NCI-H460 (cell line): ENCODE results near the gene VPS25. TPM values are rescaled to one million over a fixed set of nuclear protein-coding genes. Genes with fewer than 3 reads are reported as not detected.

Experiments used
- small RNA-seq, 2 experiments: library from RNA; depleted of rRNA; stranded (forward); fragments of <200 nt; gene quantifications; one replicate each; pipeline ENCODE3, GENCODE V24; 2014
- total RNA-seq: library from RNA; depleted of rRNA; stranded (reverse); fragments of >200 nt; shearing (Covaris generic); gene quantifications from 2 replicates; pipeline ENCODE4 v1.2.3, GENCODE V29; 2014; rRNA removed

Gene VPS25
- total RNA-seq, 1 experiment from 2014 or later, result 98.9 TPM

Small RNA genes within 50 kb of the gene (small RNA-seq; reads per million reads assigned to genes)
- 0 reads per million in 2 experiments for gene HMGN2P15
- 0 to 0.06 reads per million in 2 experiments for gene MIR6781

Other genes with a start within 250 kb of the VPS25 start
- gene NAGLU, start 237.2 kb upstream of the VPS25 start, total RNA-seq, result 15.1 and 15.3 TPM in 2 replicates
- gene HSD17B1, start 220.5 kb upstream of the VPS25 start, total RNA-seq, result 0.37 and 0.38 TPM in 2 replicates
- 36.5 and 38.1 TPM in 2 replicates for gene COASY, start 211.3 kb upstream of the VPS25 start, total RNA-seq
- 35.0 and 41.4 TPM in 2 replicates for gene MLX, start 206.3 kb upstream of the VPS25 start, total RNA-seq
- gene PSMC3IP, start 195.7 kb upstream of the VPS25 start, total RNA-seq, result 15.0 and 17.1 TPM in 2 replicates
- 32.2 and 35.5 TPM in 2 replicates for gene RETREG3, start 164.1 kb upstream of the VPS25 start, total RNA-seq
- gene TUBG1, start 163.8 kb upstream of the VPS25 start, total RNA-seq, result 62.1 and 78.8 TPM in 2 replicates
- 10.2 and 11.5 TPM in 2 replicates for gene TUBG2, start 114.2 kb upstream of the VPS25 start, total RNA-seq
- gene PLEKHH3, start 96.5 kb upstream of the VPS25 start, total RNA-seq, result 18.3 and 19.4 TPM in 2 replicates
- gene CCR10, start 91.6 kb upstream of the VPS25 start, total RNA-seq, result 0.30 and 0.66 TPM in 2 replicates
- 6.7 and 6.8 TPM in 2 replicates for gene CNTNAP1, start 90.9 kb upstream of the VPS25 start, total RNA-seq
- 21.0 and 33.8 TPM in 2 replicates for gene EZH1, start 28.4 kb upstream of the VPS25 start, total RNA-seq
- gene RAMP2, start 12.2 kb upstream of the VPS25 start, total RNA-seq, result 0.63 and 0.74 TPM in 2 replicates
- gene WNK4, start 7.2 kb downstream of the VPS25 start, total RNA-seq, result 0.61 and 0.64 TPM in 2 replicates
- gene COA3, start 25.3 kb downstream of the VPS25 start, total RNA-seq, result 53.0 and 64.3 TPM in 2 replicates
- gene CNTD1, start 25.4 kb downstream of the VPS25 start, total RNA-seq, result 0.17 and 0.98 TPM in 2 replicates
- 80.6 and 88.8 TPM in 2 replicates for gene BECN1, start 50.8 kb downstream of the VPS25 start, total RNA-seq
- 132 and 152 TPM in 2 replicates for gene PSME3, start 59.9 kb downstream of the VPS25 start, total RNA-seq
- gene AOC2, start 71.1 kb downstream of the VPS25 start, total RNA-seq, result 4.5 and 4.7 TPM in 2 replicates
- 1.2 and 1.4 TPM in 2 replicates for gene AOC3, start 77.8 kb downstream of the VPS25 start, total RNA-seq
- not detected in 2 replicates for gene G6PC1, start 127.3 kb downstream of the VPS25 start, total RNA-seq
- gene AARSD1, start 191.0 kb downstream of the VPS25 start, total RNA-seq, result 33.0 and 38.7 TPM in 2 replicates
- 0.12 TPM in 1 of 2 replicates, not detected in the other for gene PTGES3L, start 206.6 kb downstream of the VPS25 start, total RNA-seq
- 7.9 and 10.9 TPM in 2 replicates for gene RUNDC1, start 207.1 kb downstream of the VPS25 start, total RNA-seq
- 2,857 and 2,900 TPM in 2 replicates for gene RPL27, start 225.0 kb downstream of the VPS25 start, total RNA-seq
- 22.3 and 26.0 TPM in 2 replicates for gene IFI35, start 233.3 kb downstream of the VPS25 start, total RNA-seq
- gene VAT1, start 248.9 kb downstream of the VPS25 start, total RNA-seq, result 164 and 168 TPM in 2 replicates